Natural killer cell (primary cell): Measurements from ENCODE around the gene PTPRR. TPM values are rescaled to one million over a fixed set of nuclear protein-coding genes. Genes with fewer than 3 reads are reported as not detected.

Experiments
- ATAC-seq, 3 donors: fragments of 150-1000 bp in 2 of 3; fragments of 200-7000 bp in 1 of 3; cut with Tn5 transposase; 1 replicate in 1 of 3; 2 replicates in 2 of 3; pipeline ENCODE4 v1.10.0; 2021; ENCODE audit warnings: mild to moderate bottlenecking in 2 of 3, moderate library complexity in 2 of 3
- DNase-seq, 2 donors: peaks; one replicate each; pipeline versions ENCODE4 v3.0.0 to v3.0.0-alpha.2; 2013 to 2021; ENCODE audit warnings: mixed read lengths in 1 of 2
- H3K27ac ChIP-seq: one replicate; pipeline ENCODE4 v1.5.1; 2013; ENCODE audit warnings: mild to moderate bottlenecking, low read length
- H3K27me3 ChIP-seq: one replicate; pipeline ENCODE4 v1.6.1; 2013; ENCODE audit warnings: low read length; ENCODE audit not compliant: control insufficient read depth, insufficient read depth
- H3K36me3 ChIP-seq: one replicate; pipeline ENCODE4 v1.6.1; 2013; ENCODE audit warnings: low read length; ENCODE audit not compliant: control insufficient read depth, insufficient read depth
- H3K4me1 ChIP-seq: one replicate; pipeline ENCODE4 v1.6.1; 2013; ENCODE audit warnings: low read length; ENCODE audit not compliant: control insufficient read depth, insufficient read depth
- H3K4me3 ChIP-seq: one replicate; pipeline ENCODE4 v1.5.1; 2013; ENCODE audit warnings: low read length
- H3K9me3 ChIP-seq: one replicate; pipeline ENCODE4 v1.6.1; 2013; ENCODE audit warnings: low read length; ENCODE audit not compliant: control insufficient read depth, insufficient read depth
- H3K27ac Mint-ChIP-seq, 2 donors: one replicate each; pipeline ENCODE4 v1.8.0; 2022; ENCODE audit warnings: mild to moderate bottlenecking in 2 of 2, mixed read lengths in 2 of 2, moderate library complexity in 1 of 2
- H3K27me3 Mint-ChIP-seq, 2 donors: one replicate each; pipeline ENCODE4 v1.8.0; 2022; ENCODE audit warnings: low read depth in 2 of 2, mixed read lengths in 2 of 2
- H3K36me3 Mint-ChIP-seq: one replicate; pipeline ENCODE4 v1.8.0; 2022; ENCODE audit warnings: mixed read lengths
- H3K4me1 Mint-ChIP-seq, 2 donors: one replicate each; pipeline ENCODE4 v1.8.0; 2022; ENCODE audit warnings: mixed read lengths in 2 of 2
- H3K4me3 Mint-ChIP-seq: one replicate; pipeline ENCODE4 v1.8.0; 2022; ENCODE audit warnings: mild to moderate bottlenecking, moderate library complexity, mixed read lengths
- H3K9me3 Mint-ChIP-seq, 2 donors: one replicate each; pipeline ENCODE4 v1.8.0; 2022; ENCODE audit warnings: mixed read lengths in 2 of 2
- WGBS: methylation state at CpG from one replicate; pipeline ENCODE4 v1.1.7; 2013; ENCODE audit warnings: missing lambda C conversion rate; ENCODE audit not compliant: insufficient coverage; 5-methylcytosine and 5-hydroxymethylcytosine counted together
- intact Hi-C: fragments of 100-400 bp; cut with micrococcal nuclease; formaldehyde crosslinking; loops from one replicate; pipeline ENCODE4 v1.14.2; 2022
- total RNA-seq, 4 donors: library from RNA; stranded (reverse); fragments of 120-200 nt in 1 of 4; gene quantifications; one replicate each; pipeline versions ENCODE4 v1.2.3 to v1.2.4, GENCODE V29; 2013 to 2022
- TF ChIP-seq, protein P1 (sequence below): fragments of 200-600 bp; IDR thresholded peaks from one replicate; pipeline ENCODE4 v1.8.0; 2022; ENCODE audit warnings: antibody characterized with exemption

PTPRR gene
- total RNA-seq, 3 donors from 2014 or later (not counting 1 experiment from before 2014, with no cell fraction given): 0.91 to 1.3 TPM; not detected in 1

DNA sequence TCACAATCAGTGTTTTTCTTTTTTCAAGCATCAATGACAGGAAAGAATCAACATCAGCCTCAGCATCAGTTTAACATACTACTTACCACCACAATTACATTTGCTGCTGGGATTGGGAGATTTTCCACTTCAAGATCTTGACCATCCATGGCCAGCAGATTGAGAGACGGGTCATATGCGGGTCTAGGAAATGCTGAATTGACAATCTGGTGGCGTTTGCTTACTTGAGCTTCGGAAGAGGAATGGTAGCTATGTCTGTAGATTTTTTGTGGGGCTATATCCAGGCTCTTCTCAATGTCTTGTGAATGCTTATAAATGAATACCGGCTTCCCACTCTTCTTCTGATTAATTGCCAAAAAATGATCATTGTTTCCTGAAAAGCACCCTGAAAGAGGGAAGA, 27.9 kb downstream of the PTPRR start:
- Histone ChIP-seq H3K4me1 (no peaks in the 10 kb centered on the region), H3K9me3 (no peaks in the 10 kb centered on the region), H3K4me3 (no peak overlapping the region), H3K27me3 (no peaks in the 10 kb centered on the region), H3K36me3 (no peaks in the 10 kb centered on the region), H3K27ac (no peak overlapping the region)
- 86% methylated on average over 5 of the region's 5 CpGs for WGBS
- Mint-ChIP-seq H3K9me3 (peaks cover 11 to 17% of the 10 kb centered on the region in 2 donors), H3K36me3 (peaks cover 8% of the 10 kb centered on the region), H3K27ac (no peak overlapping the region), H3K27me3 (no peaks in the 10 kb centered on the region), H3K4me3 (no peak overlapping the region), H3K4me1 (no peaks in the 10 kb centered on the region)
- no peak for DNase-seq
- no peak for ATAC-seq
- TF ChIP-seq, protein P1, sequence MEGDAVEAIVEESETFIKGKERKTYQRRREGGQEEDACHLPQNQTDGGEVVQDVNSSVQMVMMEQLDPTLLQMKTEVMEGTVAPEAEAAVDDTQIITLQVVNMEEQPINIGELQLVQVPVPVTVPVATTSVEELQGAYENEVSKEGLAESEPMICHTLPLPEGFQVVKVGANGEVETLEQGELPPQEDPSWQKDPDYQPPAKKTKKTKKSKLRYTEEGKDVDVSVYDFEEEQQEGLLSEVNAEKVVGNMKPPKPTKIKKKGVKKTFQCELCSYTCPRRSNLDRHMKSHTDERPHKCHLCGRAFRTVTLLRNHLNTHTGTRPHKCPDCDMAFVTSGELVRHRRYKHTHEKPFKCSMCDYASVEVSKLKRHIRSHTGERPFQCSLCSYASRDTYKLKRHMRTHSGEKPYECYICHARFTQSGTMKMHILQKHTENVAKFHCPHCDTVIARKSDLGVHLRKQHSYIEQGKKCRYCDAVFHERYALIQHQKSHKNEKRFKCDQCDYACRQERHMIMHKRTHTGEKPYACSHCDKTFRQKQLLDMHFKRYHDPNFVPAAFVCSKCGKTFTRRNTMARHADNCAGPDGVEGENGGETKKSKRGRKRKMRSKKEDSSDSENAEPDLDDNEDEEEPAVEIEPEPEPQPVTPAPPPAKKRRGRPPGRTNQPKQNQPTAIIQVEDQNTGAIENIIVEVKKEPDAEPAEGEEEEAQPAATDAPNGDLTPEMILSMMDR: no peak
- intact Hi-C loops: no loop called here

- ATAC-seq (no peak), DNase-seq (no peak)
- no peaks in the 10 kb centered on the region for H3K9me3 ChIP-seq
- WGBS: no CpG with 5 or more reads among the region's 1 CpG
- H3K4me1 ChIP-seq: no peaks in the 10 kb centered on the region
- no peaks in the 10 kb centered on the region for H3K36me3 ChIP-seq
- no peaks in the 10 kb centered on the region for H3K27me3 Mint-ChIP-seq
- no peaks in the 10 kb centered on the region for H3K27me3 ChIP-seq
- intact Hi-C loops: no loop called here
- no peaks in the 10 kb centered on the region for H3K4me1 Mint-ChIP-seq
- TF ChIP-seq, protein P1: no peak
- H3K27ac ChIP-seq: no peak overlapping the region
- H3K36me3 Mint-ChIP-seq: peaks cover 5% of the 10 kb centered on the region
- no peak overlapping the region for H3K4me3 ChIP-seq
- no peak overlapping the region for H3K4me3 Mint-ChIP-seq
- no peak overlapping the region for H3K27ac Mint-ChIP-seq
- H3K9me3 Mint-ChIP-seq: peaks cover 9 to 17% of the 10 kb centered on the region in 2 donors
Measured at GRCh38 chr12:70890895-70891832, 29.4 kb downstream of the PTPRR start.

GRCh38 chr12:70885956-70886355, 34.6 kb downstream of the PTPRR start:
- no peaks in the 10 kb centered on the region for H3K27me3 Mint-ChIP-seq
- H3K9me3 Mint-ChIP-seq: peaks cover 7 to 14% of the 10 kb centered on the region in 2 donors
- H3K4me1 Mint-ChIP-seq: no peaks in the 10 kb centered on the region
- no peak overlapping the region for H3K27ac Mint-ChIP-seq
- H3K4me3 Mint-ChIP-seq: no peak overlapping the region
- no peaks in the 10 kb centered on the region for H3K27me3 ChIP-seq
- no peaks in the 10 kb centered on the region for H3K4me1 ChIP-seq
- WGBS: 80% methylated on average over 2 of the region's 3 CpGs
- no peaks in the 10 kb centered on the region for H3K9me3 ChIP-seq
- no peak overlapping the region for H3K27ac ChIP-seq
- DNase-seq (no peak), ATAC-seq (no peak)
- H3K36me3 ChIP-seq: no peaks in the 10 kb centered on the region
- no peaks in the 10 kb centered on the region for H3K36me3 Mint-ChIP-seq
- TF ChIP-seq, protein P1: no peak
- no peak overlapping the region for H3K4me3 ChIP-seq
- intact Hi-C loops: no loop called here
